ENCODE measurements around the gene RAMP3.
"Not testable (repeated sequence)": the region's sequence is repeated elsewhere in the genome, so short reads cannot be mapped to it uniquely, and the experiment has no call there.

RAMP3 gene

GRCh38 chr7:45157653-45158401 is at the start of gene RAMP3:
TSS of gene RAMP3 (plus strand) at chr7:45157791. CDS start at chr7:45157829, 38 bp downstream.
- no peak for DNase-seq

GRCh38 chr7:45108863-45109262 is 48.7 kb upstream of the RAMP3 start:
- DNase-seq = no peak

GRCh38 chr7:45111298-45112223 is 46.0 kb upstream of the RAMP3 start, which contains the start of gene TBRG4:
TSS of gene TBRG4 (minus strand) at chr7:45111697. CDS start at chr7:45109237, 2,460 bp downstream.
- DNase-seq = peak; percentile 99

GRCh38 chr7:45112648-45113047 is 44.9 kb upstream of the RAMP3 start:
- DNase-seq = no peak

- DNase-seq = not testable (repeated sequence)
Measured at GRCh38 chr7:45114257-45114656, 43.3 kb upstream of the RAMP3 start.

GRCh38 chr7:45114926-45115325 is 42.7 kb upstream of the RAMP3 start:
- peak; percentile 25 for DNase-seq

GRCh38 chr7:45116048-45116447 is 41.5 kb upstream of the RAMP3 start:
- no peak for DNase-seq

- DNase-seq = no peak
Measured at GRCh38 chr7:45117582-45117981, 40.0 kb upstream of the RAMP3 start.

- no peak for DNase-seq
Measured at GRCh38 chr7:45118292-45118691, 39.3 kb upstream of the RAMP3 start.

- DNase-seq = no peak
Measured at GRCh38 chr7:45118889-45119331, 38.7 kb upstream of the RAMP3 start.

- DNase-seq = no peak
Measured at GRCh38 chr7:45119550-45119949, 38.0 kb upstream of the RAMP3 start.

GRCh38 chr7:45122975-45123860 is 34.4 kb upstream of the RAMP3 start:
- DNase-seq = no peak

- DNase-seq = no peak
Measured at GRCh38 chr7:45123913-45124710, 33.5 kb upstream of the RAMP3 start.

GRCh38 chr7:45125193-45125904 is 32.2 kb upstream of the RAMP3 start:
- no peak for DNase-seq

- no peak for DNase-seq
Measured at GRCh38 chr7:45126201-45126600, 31.4 kb upstream of the RAMP3 start.

- no peak for DNase-seq
Measured at GRCh38 chr7:45126920-45127319, 30.7 kb upstream of the RAMP3 start.

GRCh38 chr7:45129181-45129800 is 28.3 kb upstream of the RAMP3 start:
- DNase-seq = no peak

- no peak for DNase-seq
Measured at GRCh38 chr7:45129906-45130305, 27.7 kb upstream of the RAMP3 start.

- no peak for DNase-seq
Measured at GRCh38 chr7:45130910-45131309, 26.7 kb upstream of the RAMP3 start.

GRCh38 chr7:45131891-45132290 is 25.7 kb upstream of the RAMP3 start:
- no peak for DNase-seq
